Fibroblast of lung (primary cell): Measurements from ENCODE around the gene SP140L. TPM values are rescaled to one million over a fixed set of nuclear protein-coding genes. Genes with fewer than 3 reads are reported as not detected.

Source experiments
- DNase-seq, 2 donors: peaks; one replicate each; pipeline versions ENCODE4 v3.0.0 to v3.0.0-alpha.2; 2010; ENCODE audit warnings: low read depth in 2 of 2
- H2AFZ ChIP-seq: 2 replicates; pipeline ENCODE4 v1.5.1; 2012; ENCODE audit warnings: low read length, control low read depth, inconsistent platforms
- H3K27ac ChIP-seq: 2 replicates; pipeline ENCODE4 v1.5.1; 2011; ENCODE audit warnings: low read length, control low read depth; ENCODE audit not compliant: insufficient read depth
- H3K27me3 ChIP-seq: 2 replicates; pipeline ENCODE4 v1.5.1; 2011; ENCODE audit warnings: mild to moderate bottlenecking, low read length; ENCODE audit not compliant: control insufficient read depth, insufficient read depth
- H3K36me3 ChIP-seq: 2 replicates; pipeline ENCODE4 v1.5.1; 2011; ENCODE audit warnings: low read length; ENCODE audit not compliant: control insufficient read depth, insufficient read depth
- H3K4me1 ChIP-seq: 2 replicates; pipeline ENCODE4 v1.5.1; 2011; ENCODE audit warnings: low read length; ENCODE audit not compliant: control insufficient read depth, insufficient read depth; ENCODE audit errors: extremely low read depth
- H3K4me2 ChIP-seq: 2 replicates; pipeline ENCODE4 v1.5.1; 2011; ENCODE audit warnings: low read length, control low read depth; ENCODE audit not compliant: insufficient read depth; ENCODE audit errors: extremely low read depth
- H3K4me3 ChIP-seq, 4 experiments: fragments of 200-600 bp in 1 of 4; sonication (generic) in 1 of 4; replicated peaks in 1 of 4; 2 replicates each; pipeline ENCODE4 v1.5.1; 2011 to 2016; ENCODE audit warnings: low read length in 4 of 4, low read depth in 3 of 4, mild to moderate bottlenecking in 3 of 4, control low read depth in 2 of 4, inconsistent platforms in 1 of 4, mixed read lengths in 1 of 4; ENCODE audit not compliant: insufficient read depth in 1 of 4; ENCODE audit errors: control extremely low read depth in 1 of 4
- H3K79me2 ChIP-seq: 2 replicates; pipeline ENCODE4 v1.5.1; 2012; ENCODE audit warnings: mild to moderate bottlenecking, low read length, inconsistent platforms; ENCODE audit not compliant: control insufficient read depth, insufficient read depth
- H3K9ac ChIP-seq: 2 replicates; pipeline ENCODE4 v1.5.1; 2011; ENCODE audit warnings: mild to moderate bottlenecking, low read length, control low read depth; ENCODE audit not compliant: insufficient read depth
- H3K9me3 ChIP-seq: 2 replicates; pipeline ENCODE4 v1.5.1; 2012; ENCODE audit warnings: low read depth, low read length; ENCODE audit not compliant: control insufficient read depth, insufficient read depth
- H4K20me1 ChIP-seq: 2 replicates; pipeline ENCODE4 v1.5.1; 2011; ENCODE audit warnings: low read length; ENCODE audit not compliant: control insufficient read depth, insufficient read depth; ENCODE audit errors: extremely low read depth
- EZH2 ChIP-seq: IDR thresholded peaks from 2 replicates; pipeline ENCODE4 v1.5.1; 2012; ENCODE audit warnings: low read length, control low read depth, mild to moderate bottlenecking; ENCODE audit errors: missing control alignments
- polyA plus RNA-seq, 2 donors: library from polyadenylated mRNA; depleted of rRNA in 1 of 2; stranded (reverse) in 1 of 2; unstranded in 1 of 2; fragments of >200 nt; gene quantifications; 2 replicates each; pipeline ENCODE4 v1.2.1, GENCODE V29; 2011 to 2012; ENCODE audit warnings: missing spikeins in 1 of 2
- total RNA-seq: library from RNA; depleted of rRNA; stranded (reverse); fragments of >200 nt; gene quantifications from 2 replicates; pipeline ENCODE4 v1.2.1, GENCODE V29; 2014
- TF ChIP-seq, protein P1 (sequence below), 2 donors: IDR thresholded peaks in 1 of 2; conservative IDR thresholded peaks in 1 of 2; 1 replicate in 1 of 2; 2 replicates in 1 of 2; pipeline ENCODE4 v1.5.1; 2011 to 2012; ENCODE audit warnings: low read length in 2 of 2, control low read depth in 1 of 2, inconsistent platforms in 1 of 2, low read depth in 1 of 2, mild to moderate bottlenecking in 1 of 2

The SP140L gene
- total and polyA plus RNA-seq, 2 donors (not counting 1 experiment from before 2014, with no cell fraction given): 10.9 to 16.9 TPM

DNA sequence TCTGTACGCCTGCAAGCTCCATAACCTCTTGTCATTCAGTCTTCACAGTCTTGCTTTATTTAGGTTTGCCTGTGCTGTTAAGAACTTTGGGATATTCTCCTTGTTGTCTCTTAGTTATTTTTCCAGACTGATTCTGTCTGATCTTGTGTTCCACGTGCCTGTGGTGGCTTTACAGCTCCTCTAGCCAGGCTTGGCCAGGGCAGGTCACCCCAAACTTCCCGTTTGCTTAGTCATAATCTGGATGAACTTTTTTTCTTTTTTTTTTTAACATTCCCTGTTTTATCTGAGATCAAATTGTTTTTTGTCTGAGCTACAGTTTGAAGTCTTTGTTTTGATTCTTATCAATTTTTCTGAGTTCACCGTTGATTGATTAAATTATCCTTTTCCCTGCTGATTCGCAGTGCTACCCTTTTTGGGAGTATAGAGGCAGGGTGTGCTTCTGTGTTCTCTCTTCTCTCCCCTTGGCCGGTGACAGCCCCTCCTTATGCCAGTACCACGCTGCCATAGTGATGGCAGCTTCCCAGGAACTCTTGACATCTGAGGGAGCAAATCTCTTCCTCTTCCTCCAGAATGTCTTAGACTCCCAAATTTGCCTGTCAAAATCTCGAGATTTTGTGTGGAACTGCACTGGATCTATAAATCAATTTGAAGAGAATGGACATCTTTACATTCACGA lies 91.5 kb downstream of the SP140L start:
- Histone ChIP-seq H3K79me2 (peaks cover 70% of the 10 kb centered on the region), H3K27me3 (no peaks in the 10 kb centered on the region), H3K9me3 (no peaks in the 10 kb centered on the region), H3K36me3 (no peaks in the 10 kb centered on the region), H3K4me1 (peaks cover 3% of the 10 kb centered on the region), H3K9ac (no peak overlapping the region), H3K27ac (peak overlapping the region; percentile 57), H3K4me2 (peak overlapping the region; percentile 98), H2AFZ (no peak overlapping the region), H3K4me3 (peak overlapping the region; percentile 71 to 93 (median 82)), H4K20me1 (no peaks in the 10 kb centered on the region)
- TF ChIP-seq, protein P1, sequence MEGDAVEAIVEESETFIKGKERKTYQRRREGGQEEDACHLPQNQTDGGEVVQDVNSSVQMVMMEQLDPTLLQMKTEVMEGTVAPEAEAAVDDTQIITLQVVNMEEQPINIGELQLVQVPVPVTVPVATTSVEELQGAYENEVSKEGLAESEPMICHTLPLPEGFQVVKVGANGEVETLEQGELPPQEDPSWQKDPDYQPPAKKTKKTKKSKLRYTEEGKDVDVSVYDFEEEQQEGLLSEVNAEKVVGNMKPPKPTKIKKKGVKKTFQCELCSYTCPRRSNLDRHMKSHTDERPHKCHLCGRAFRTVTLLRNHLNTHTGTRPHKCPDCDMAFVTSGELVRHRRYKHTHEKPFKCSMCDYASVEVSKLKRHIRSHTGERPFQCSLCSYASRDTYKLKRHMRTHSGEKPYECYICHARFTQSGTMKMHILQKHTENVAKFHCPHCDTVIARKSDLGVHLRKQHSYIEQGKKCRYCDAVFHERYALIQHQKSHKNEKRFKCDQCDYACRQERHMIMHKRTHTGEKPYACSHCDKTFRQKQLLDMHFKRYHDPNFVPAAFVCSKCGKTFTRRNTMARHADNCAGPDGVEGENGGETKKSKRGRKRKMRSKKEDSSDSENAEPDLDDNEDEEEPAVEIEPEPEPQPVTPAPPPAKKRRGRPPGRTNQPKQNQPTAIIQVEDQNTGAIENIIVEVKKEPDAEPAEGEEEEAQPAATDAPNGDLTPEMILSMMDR (conservative IDR thresholded peaks at IDR 0.05 in 1 of 2, IDR thresholded peaks at IDR 0.05 in 1 of 2; ENCODE audit: low read depth in 1 of 2, low read length in 2 of 2): no peak
- no peak for TF ChIP-seq EZH2
- peak; percentile 67 to 83 for DNase-seq

- Histone ChIP-seq H3K9me3 (no peaks in the 10 kb centered on the region), H3K79me2 (peaks cover 76% of the 10 kb centered on the region), H2AFZ (no peak overlapping the region), H3K36me3 (no peaks in the 10 kb centered on the region), H3K4me2 (peak overlapping the region; percentile 4), H3K4me3 (peak overlapping the region in 1 of 4 experiments; percentile 71), H3K27ac (no peak overlapping the region), H4K20me1 (no peaks in the 10 kb centered on the region), H3K4me1 (peaks cover 7% of the 10 kb centered on the region), H3K9ac (no peak overlapping the region), H3K27me3 (no peaks in the 10 kb centered on the region)
- DNase-seq: no peak
- TF ChIP-seq, protein P1 (conservative IDR thresholded peaks at IDR 0.05 in 1 of 2, IDR thresholded peaks at IDR 0.05 in 1 of 2; ENCODE audit: low read depth in 1 of 2, low read length in 2 of 2): no peak
- no peak for TF ChIP-seq EZH2
These were observed 92.2 kb downstream of the SP140L start for GRCh38 chr2:230419181-230419580.

GRCh38 chr2:230422149-230422548 lies 95.2 kb downstream of the SP140L start:
- Histone ChIP-seq H3K4me1 (peaks cover 7% of the 10 kb centered on the region), H3K4me3 (no peak overlapping the region), H3K27me3 (no peaks in the 10 kb centered on the region), H3K9me3 (no peaks in the 10 kb centered on the region), H3K4me2 (no peak overlapping the region), H3K79me2 (peaks cover 90% of the 10 kb centered on the region), H2AFZ (no peak overlapping the region), H3K36me3 (no peaks in the 10 kb centered on the region), H3K27ac (no peak overlapping the region), H3K9ac (no peak overlapping the region), H4K20me1 (no peaks in the 10 kb centered on the region)
- TF ChIP-seq, protein P1 (conservative IDR thresholded peaks at IDR 0.05 in 1 of 2, IDR thresholded peaks at IDR 0.05 in 1 of 2; ENCODE audit: low read depth in 1 of 2, low read length in 2 of 2): peak in 1 of 2 donors; percentile 6
- no peak for TF ChIP-seq EZH2
- DNase-seq: no peak
